Measurements from ENCODE around the gene CNTN6. TPM values are rescaled to one million over a fixed set of nuclear protein-coding genes. Genes with fewer than 3 reads are reported as not detected.

Gene CNTN6
- total and polyA plus RNA-seq, 2 experiments from 2014 or later, result not detected

DNA sequence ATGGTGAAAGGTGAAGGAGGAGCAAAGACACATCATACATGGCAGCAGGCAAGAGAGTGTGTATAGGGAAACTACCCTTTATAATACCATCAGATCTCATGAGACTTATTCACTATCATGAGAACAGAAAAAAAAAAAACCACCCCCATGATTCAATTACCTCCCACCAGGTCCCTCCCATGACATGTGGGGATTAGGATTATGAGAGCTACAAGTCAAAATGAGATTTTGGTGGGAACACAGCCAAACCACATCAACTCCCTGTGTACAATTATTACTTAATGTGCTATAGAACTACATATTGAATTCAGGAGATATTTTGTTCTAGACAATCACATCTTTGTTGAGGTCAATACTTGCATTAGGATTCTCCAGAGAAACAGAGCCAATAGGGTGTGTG is 313.4 kb downstream of the CNTN6 start:
- H3K27me3 ChIP-seq (ENCODE audit: insufficient read depth), result no peaks in the 10 kb centered on the region
- H3K9me3 Mint-ChIP-seq, result peaks cover 82% of the 10 kb centered on the region
- no peak overlapping the region for H3K4me3 ChIP-seq

More for the DNA sequence above, 313.4 kb downstream of the CNTN6 start:
- H3K36me3 ChIP-seq (ENCODE audit: insufficient read depth), result no peaks in the 10 kb centered on the region
- TF ChIP-seq, protein P1, sequence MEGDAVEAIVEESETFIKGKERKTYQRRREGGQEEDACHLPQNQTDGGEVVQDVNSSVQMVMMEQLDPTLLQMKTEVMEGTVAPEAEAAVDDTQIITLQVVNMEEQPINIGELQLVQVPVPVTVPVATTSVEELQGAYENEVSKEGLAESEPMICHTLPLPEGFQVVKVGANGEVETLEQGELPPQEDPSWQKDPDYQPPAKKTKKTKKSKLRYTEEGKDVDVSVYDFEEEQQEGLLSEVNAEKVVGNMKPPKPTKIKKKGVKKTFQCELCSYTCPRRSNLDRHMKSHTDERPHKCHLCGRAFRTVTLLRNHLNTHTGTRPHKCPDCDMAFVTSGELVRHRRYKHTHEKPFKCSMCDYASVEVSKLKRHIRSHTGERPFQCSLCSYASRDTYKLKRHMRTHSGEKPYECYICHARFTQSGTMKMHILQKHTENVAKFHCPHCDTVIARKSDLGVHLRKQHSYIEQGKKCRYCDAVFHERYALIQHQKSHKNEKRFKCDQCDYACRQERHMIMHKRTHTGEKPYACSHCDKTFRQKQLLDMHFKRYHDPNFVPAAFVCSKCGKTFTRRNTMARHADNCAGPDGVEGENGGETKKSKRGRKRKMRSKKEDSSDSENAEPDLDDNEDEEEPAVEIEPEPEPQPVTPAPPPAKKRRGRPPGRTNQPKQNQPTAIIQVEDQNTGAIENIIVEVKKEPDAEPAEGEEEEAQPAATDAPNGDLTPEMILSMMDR (conservative IDR thresholded peaks at IDR 0.05; ENCODE audit: low read depth in 2 of 2), result no peak
- TF ChIP-seq ZNF331 (CRISPR knock-in tag; IDR thresholded peaks at IDR 0.05; ENCODE audit: low read depth) (no peak), EZH2 (IDR thresholded peaks at IDR 0.05; ENCODE audit: low read depth, unreplicated experiment) (no peak), CREB1 (CRISPR knock-in tag; IDR thresholded peaks at IDR 0.05; ENCODE audit: low read depth) (no peak), EZH2phosphoT487 (IDR thresholded peaks at IDR 0.05; ENCODE audit: unreplicated experiment) (no peak), STAT1 (IDR thresholded peaks at IDR 0.05; ENCODE audit: unreplicated experiment) (no peak), ZNF114 (CRISPR knock-in tag; IDR thresholded peaks at IDR 0.05) (no peak), NANOG (IDR thresholded peaks at IDR 0.05; ENCODE audit: borderline replicate concordance) (no peak), JUNB (IDR thresholded peaks at IDR 0.05; ENCODE audit: unreplicated experiment) (no peak), POLR2AphosphoS5 (IDR thresholded peaks at IDR 0.05; ENCODE audit: low read depth) (no peak)
- TF ChIP-seq, protein P2, sequence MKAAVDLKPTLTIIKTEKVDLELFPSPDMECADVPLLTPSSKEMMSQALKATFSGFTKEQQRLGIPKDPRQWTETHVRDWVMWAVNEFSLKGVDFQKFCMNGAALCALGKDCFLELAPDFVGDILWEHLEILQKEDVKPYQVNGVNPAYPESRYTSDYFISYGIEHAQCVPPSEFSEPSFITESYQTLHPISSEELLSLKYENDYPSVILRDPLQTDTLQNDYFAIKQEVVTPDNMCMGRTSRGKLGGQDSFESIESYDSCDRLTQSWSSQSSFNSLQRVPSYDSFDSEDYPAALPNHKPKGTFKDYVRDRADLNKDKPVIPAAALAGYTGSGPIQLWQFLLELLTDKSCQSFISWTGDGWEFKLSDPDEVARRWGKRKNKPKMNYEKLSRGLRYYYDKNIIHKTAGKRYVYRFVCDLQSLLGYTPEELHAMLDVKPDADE (IDR thresholded peaks at IDR 0.05), result no peak
- TF ChIP-seq, protein P3, sequence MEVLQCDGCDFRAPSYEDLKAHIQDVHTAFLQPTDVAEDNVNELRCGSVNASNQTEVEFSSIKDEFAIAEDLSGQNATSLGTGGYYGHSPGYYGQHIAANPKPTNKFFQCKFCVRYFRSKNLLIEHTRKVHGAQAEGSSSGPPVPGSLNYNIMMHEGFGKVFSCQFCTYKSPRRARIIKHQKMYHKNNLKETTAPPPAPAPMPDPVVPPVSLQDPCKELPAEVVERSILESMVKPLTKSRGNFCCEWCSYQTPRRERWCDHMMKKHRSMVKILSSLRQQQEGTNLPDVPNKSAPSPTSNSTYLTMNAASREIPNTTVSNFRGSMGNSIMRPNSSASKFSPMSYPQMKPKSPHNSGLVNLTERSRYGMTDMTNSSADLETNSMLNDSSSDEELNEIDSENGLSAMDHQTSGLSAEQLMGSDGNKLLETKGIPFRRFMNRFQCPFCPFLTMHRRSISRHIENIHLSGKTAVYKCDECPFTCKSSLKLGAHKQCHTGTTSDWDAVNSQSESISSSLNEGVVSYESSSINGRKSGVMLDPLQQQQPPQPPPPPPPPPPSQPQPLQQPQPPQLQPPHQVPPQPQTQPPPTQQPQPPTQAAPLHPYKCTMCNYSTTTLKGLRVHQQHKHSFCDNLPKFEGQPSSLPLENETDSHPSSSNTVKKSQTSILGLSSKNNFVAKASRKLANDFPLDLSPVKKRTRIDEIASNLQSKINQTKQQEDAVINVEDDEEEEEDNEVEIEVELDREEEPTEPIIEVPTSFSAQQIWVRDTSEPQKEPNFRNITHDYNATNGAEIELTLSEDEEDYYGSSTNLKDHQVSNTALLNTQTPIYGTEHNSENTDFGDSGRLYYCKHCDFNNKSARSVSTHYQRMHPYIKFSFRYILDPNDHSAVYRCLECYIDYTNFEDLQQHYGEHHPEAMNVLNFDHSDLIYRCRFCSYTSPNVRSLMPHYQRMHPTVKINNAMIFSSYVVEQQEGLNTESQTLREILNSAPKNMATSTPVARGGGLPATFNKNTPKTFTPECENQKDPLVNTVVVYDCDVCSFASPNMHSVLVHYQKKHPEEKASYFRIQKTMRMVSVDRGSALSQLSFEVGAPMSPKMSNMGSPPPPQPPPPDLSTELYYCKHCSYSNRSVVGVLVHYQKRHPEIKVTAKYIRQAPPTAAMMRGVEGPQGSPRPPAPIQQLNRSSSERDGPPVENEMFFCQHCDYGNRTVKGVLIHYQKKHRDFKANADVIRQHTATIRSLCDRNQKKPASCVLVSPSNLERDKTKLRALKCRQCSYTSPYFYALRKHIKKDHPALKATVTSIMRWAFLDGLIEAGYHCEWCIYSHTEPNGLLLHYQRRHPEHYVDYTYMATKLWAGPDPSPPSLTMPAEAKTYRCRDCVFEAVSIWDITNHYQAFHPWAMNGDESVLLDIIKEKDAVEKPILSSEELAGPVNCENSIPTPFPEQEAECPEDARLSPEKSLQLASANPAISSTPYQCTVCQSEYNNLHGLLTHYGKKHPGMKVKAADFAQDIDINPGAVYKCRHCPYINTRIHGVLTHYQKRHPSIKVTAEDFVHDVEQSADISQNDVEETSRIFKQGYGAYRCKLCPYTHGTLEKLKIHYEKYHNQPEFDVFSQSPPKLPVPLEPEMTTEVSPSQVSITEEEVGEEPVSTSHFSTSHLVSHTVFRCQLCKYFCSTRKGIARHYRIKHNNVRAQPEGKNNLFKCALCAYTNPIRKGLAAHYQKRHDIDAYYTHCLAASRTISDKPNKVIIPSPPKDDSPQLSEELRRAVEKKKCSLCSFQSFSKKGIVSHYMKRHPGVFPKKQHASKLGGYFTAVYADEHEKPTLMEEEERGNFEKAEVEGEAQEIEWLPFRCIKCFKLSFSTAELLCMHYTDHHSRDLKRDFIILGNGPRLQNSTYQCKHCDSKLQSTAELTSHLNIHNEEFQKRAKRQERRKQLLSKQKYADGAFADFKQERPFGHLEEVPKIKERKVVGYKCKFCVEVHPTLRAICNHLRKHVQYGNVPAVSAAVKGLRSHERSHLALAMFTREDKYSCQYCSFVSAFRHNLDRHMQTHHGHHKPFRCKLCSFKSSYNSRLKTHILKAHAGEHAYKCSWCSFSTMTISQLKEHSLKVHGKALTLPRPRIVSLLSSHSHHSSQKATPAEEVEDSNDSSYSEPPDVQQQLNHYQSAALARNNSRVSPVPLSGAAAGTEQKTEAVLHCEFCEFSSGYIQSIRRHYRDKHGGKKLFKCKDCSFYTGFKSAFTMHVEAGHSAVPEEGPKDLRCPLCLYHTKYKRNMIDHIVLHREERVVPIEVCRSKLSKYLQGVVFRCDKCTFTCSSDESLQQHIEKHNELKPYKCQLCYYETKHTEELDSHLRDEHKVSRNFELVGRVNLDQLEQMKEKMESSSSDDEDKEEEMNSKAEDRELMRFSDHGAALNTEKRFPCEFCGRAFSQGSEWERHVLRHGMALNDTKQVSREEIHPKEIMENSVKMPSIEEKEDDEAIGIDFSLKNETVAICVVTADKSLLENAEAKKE (CRISPR knock-in tag; IDR thresholded peaks at IDR 0.05), result no peak
- TF ChIP-seq, protein P4, sequence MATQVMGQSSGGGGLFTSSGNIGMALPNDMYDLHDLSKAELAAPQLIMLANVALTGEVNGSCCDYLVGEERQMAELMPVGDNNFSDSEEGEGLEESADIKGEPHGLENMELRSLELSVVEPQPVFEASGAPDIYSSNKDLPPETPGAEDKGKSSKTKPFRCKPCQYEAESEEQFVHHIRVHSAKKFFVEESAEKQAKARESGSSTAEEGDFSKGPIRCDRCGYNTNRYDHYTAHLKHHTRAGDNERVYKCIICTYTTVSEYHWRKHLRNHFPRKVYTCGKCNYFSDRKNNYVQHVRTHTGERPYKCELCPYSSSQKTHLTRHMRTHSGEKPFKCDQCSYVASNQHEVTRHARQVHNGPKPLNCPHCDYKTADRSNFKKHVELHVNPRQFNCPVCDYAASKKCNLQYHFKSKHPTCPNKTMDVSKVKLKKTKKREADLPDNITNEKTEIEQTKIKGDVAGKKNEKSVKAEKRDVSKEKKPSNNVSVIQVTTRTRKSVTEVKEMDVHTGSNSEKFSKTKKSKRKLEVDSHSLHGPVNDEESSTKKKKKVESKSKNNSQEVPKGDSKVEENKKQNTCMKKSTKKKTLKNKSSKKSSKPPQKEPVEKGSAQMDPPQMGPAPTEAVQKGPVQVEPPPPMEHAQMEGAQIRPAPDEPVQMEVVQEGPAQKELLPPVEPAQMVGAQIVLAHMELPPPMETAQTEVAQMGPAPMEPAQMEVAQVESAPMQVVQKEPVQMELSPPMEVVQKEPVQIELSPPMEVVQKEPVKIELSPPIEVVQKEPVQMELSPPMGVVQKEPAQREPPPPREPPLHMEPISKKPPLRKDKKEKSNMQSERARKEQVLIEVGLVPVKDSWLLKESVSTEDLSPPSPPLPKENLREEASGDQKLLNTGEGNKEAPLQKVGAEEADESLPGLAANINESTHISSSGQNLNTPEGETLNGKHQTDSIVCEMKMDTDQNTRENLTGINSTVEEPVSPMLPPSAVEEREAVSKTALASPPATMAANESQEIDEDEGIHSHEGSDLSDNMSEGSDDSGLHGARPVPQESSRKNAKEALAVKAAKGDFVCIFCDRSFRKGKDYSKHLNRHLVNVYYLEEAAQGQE (IDR thresholded peaks at IDR 0.05; ENCODE audit: unreplicated experiment), result no peak
- no peaks in the 10 kb centered on the region; the same call in 1 of the 2 replicates for H3K9me2 ChIP-seq (ENCODE audit: insufficient read depth)
- H2AFZ ChIP-seq, result no peak overlapping the region
- no peak overlapping the region for H3K27ac ChIP-seq (ENCODE audit: low read depth)
- no peaks in the 10 kb centered on the region for H3K79me2 ChIP-seq (replicated peaks; ENCODE audit: insufficient read depth)
- no peaks in the 10 kb centered on the region for H3K4me1 ChIP-seq (ENCODE audit: insufficient read depth)
- ATAC-seq (no peak), DNase-seq (ENCODE audit: low spot score) (no peak)
- no peaks in the 10 kb centered on the region for H3K27me3 Mint-ChIP-seq (ENCODE audit: insufficient read depth, low read depth, poor library complexity)
- H4K20me1 ChIP-seq (replicated peaks; ENCODE audit: insufficient read depth), result no peaks in the 10 kb centered on the region
- H3K4me3 Mint-ChIP-seq, result no peak overlapping the region
- no peaks in the 10 kb centered on the region for H3F3A ChIP-seq (replicated peaks; ENCODE audit: low read depth)
- no peak overlapping the region for H3K27ac Mint-ChIP-seq
- H3K4me2 ChIP-seq, result no peak overlapping the region
- no peaks in the 10 kb centered on the region for H3K4me1 Mint-ChIP-seq
- peaks cover 8% of the 10 kb centered on the region; the same call in 2 of the 3 replicates for H3K36me3 Mint-ChIP-seq (ENCODE audit: low read depth)

Data from GM23338 (cell line).